Fibroblast of the conjunctiva (primary cell): ENCODE results near the gene CDH5.

Experiments used
- DNase-seq: peaks from one replicate; pipeline ENCODE4 v3.0.0-alpha.2; 2010; ENCODE audit warnings: low read depth

The CDH5 gene

DNA sequence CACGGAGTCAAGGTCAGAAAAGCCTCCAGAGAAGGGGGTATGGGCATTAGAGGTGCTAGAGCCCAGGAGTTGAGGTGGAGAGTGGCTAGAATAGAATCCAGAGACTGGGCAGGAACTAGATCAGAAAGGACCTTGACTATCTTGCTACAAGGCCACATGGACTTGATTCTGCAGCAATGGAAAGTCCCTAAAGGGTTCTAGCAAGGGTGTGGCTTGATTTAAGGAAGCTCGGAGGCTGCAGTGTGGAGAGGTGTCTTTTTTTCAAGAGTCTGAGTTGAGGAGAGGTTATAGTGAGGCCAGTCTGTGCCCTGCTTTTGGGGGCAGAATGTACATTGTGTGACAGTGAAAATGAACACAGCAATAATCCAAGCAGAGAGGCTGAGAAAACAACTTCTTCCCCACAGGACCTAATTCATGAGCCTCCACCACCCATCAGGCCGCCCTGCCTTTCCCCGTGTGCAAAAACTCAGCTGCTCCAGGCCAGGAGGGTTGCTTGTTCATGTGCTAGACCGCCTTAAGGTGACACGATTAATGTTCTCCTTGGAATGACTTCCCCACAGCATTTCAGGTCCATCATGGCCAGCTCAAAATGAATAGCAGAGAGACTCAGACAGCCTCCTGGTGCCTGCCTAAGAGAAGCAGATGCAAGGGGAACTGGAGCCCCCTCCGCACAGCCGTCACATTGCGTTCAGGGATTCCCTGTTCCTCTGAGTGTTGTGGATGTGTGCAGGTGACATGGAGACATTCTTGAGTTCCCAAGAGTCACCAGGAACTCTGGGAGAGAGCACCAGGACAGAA, 51.9 kb downstream of the CDH5 start:
- no peak for DNase-seq

DNA sequence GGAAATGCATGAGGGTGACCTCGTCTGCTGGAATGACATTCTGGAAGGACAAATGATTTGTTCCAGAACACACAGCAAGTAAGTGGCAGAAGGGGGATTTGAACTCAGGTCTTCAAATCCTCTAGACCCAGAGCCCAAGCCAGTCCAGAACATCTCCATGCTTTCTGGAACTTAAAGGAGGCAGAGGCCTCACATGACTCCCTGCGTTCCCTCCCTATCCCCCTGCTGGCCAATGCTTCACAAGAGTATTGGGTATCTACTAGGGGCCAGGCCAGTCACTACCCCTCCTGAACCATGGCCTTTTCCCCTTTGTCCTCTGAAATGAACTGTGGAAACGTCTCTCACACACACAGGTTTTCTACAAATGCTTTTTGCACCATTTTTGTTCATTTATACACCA, 53.0 kb downstream of the CDH5 start:
- no peak for DNase-seq

DNA sequence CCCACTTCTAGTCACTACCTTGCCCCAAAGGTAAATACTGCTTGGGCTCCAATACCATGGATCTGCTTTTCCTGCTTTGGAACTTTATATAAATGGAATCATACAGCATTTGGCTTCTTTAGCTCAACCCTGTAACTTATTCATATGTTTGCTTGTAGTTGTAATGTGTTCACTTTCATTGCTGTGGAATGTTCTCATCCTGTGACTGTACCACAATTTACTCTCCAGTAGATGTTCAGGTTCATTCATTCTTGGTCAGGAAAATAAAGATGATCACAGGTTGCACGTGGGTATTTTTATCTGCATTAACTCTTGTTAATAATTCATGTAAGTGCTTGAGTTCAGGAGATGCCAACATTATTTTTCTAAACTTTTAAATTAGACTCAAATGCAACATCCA, 53.9 kb downstream of the CDH5 start:
- DNase-seq = no peak

DNA sequence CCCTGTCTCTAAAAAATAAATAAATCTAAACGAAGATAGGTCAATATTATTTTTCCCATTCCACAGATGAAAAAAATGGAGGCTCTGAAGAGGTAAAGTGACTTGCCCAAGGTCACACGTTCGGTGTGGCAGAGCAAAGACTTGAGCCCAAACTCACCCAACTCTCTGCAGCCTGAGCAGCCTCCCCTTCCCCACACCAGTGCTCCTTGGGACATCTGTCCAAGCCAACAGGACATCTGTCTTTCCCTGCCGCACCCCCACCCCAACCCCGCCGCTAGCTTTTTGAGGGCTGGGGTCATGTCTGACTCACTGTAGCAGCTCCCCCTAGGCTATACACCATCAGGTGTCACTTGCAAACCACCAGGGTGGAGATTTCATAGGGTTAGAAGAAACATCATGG, 55.4 kb downstream of the CDH5 start:
- no peak for DNase-seq

DNA sequence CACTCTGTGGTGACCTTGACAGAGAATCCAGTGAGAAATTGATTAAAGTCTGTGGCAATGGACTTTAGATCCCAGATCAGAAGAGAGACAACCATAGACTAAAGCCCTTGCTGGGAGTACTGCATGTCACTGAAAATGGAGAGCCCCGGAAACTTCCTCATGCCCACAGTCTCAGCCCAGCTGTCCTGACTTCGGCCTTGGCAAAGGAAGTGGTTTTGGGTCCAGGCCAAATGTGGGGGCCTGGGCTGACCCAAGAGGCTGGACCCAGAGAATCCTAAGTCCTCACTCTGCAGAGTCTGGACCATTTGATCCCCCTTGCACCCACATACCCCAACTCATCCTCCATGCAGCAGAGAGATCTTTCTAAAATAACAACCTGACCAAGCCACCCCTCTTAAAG, 55.9 kb downstream of the CDH5 start:
- DNase-seq = no peak

DNA sequence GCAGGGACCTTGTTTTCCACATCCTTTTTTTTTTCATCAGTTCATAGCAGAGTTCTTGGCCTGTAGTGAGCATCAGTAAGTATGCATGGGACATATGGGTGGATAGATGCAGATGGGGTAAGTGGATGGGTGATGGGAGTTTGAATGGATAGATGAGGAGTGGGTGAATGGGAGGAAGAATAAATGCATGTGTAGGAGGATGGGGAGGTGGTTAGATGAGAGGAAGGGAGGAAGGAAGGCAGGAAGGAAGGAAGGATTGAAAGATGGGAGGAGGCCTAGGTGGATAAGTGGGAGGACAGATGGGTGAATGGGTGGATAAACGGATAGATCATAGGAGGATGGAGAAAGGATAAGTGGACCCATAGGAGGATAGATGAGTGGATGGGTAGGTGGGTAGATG, 56.7 kb downstream of the CDH5 start:
- DNase-seq = no peak

DNA sequence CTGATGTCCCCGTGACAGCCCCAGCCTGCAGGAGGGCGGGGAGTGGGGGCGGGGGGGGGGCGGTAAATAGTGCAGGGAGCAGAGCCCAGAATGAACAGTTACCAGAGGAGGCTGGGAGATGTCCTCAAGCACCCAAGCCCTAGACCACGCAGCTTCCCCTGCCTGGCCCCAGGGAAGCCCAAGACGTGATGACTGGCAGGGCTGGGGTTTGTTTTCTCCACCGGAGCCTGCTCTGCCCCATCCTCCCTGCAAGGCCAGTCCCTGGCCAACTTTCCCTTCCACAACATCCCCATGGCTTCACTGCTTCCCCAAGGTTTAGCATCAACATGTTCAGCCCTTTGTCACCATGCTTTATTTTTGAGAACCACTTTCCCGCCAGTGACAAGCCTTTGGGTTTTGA, 59.2 kb downstream of the CDH5 start:
- DNase-seq = no peak

DNA sequence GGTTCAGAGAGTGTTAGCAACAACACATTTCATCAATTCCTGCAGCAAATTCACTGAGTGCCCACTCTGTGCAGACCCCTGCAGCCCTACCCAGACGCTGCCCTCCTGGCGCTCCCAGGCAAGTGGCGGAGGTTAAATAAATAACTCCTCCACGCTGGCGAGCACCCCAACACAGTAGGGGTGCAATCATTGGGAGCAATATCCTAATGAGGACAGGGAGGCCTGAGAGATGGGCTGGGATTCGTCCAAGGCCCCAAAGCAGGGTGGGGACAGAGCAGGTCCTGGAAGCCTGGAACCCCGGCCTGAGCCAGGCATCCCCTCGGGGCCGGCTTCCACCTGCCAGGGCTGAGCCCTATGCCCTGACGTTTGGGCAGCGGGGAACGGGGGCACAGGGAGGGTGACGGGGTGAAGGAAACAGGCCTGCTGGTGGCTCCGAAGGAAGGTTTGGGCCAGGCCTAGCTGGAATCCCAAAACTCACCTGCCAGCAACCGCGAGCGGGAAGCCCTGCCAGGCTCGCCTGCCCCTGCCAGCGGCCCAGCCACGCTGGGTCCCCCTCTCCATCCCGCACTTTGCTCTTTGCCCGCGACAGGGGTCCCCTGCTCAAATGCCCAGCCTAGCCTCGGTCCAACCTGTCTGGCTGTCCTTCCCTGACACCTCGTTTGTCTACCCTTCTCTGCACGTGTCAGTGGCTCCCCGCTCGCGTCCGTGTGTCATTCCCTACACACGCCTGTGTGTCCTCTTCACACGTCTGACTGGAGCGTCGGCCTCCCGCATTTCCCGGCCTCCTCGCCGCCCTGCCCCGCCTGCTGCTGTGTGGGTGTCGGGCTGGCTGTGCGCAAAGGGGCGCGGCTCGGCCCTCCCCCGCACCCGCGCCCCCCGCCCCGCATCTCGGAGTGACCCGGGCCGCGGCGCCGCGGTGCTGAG, 59.9 kb downstream of the CDH5 start:
- DNase-seq = no peak

DNA sequence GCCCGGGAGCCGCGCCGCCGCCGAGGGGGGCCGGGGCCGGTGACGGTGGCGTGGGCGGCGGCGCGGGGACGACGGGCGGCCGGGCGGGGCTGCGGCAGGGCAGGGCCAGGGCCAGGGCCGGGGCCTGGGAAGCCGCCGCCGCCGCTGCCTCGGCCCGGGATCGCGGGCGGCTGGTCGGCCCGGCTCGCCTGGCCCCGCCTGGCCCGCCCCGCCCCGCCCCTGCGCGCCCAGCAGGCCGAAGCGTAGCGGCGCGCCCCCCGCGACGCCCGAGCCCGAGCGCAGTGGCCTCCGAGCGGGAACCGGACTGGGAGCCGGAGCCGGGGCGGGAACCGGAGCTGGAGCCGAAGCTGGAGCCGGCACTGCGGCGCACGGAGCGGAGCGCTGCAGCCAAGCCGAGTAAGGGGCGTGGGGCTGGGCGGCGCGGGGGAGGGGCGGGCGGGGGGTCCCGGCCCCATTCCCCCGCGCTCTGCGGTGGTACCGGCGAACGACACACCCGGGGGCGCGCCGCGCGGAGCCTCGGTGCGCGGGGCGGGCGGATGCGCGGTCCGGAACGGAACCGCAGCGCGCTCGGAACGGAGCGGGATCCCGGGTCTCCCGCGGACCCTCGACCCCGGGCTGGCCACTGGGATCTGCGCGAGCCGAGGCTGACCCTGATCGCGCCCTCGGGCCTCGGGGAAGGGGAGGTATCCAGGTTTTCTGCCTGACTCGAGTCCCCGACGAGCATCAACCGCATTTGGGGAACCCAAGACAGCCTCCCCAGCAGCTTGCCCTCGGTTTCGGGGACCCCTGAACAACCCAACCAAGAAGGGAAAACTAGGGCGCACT, 60.8 kb downstream of the CDH5 start, which contains the start of gene BEAN1:
Gene BEAN1 (plus strand): TSS at position 260 of the 825 bp plus-strand sequence. CDS start 10,382 bp downstream, outside the sequence.
- DNase-seq = no peak

DNA sequence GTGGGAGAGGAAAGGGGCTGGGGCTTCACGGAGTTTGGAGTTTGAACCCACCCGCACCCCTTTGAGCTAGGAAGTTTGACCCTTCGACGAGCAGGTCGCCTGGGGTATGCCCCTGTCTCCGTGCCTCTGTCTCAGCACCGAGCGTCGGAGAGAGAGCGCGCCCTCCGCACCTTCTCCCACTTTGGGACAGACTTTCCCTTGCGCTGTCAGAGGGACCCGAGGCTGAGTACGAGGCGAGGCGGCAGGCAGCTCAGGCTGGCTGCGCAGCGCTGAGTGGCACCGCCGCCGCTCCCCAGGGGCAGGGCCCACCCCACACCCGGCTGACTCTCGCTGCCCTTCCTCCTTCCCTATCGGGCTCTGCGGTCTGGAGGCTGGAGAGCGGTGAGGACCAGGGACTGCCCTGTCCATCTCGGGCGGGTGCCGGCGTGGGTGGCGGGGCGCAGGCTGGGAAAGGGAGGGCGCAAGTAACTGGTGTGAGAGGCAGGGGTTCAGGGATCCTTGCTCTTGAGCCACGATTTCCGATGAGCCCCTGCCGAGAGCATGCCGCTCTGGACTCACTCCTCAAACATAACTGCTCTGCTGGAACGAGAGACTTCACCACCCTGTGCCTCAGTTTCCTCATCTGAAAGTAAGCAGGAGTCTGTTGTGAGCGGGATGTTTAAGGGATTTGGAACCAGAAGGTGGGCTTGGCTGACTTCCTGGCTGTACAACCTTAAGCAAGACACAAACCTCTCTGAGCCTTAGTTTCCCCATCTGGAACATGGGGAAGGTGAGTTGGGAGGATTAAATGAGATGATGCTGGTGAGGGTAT, 61.6 kb downstream of the CDH5 start:
- DNase-seq = no peak

DNA sequence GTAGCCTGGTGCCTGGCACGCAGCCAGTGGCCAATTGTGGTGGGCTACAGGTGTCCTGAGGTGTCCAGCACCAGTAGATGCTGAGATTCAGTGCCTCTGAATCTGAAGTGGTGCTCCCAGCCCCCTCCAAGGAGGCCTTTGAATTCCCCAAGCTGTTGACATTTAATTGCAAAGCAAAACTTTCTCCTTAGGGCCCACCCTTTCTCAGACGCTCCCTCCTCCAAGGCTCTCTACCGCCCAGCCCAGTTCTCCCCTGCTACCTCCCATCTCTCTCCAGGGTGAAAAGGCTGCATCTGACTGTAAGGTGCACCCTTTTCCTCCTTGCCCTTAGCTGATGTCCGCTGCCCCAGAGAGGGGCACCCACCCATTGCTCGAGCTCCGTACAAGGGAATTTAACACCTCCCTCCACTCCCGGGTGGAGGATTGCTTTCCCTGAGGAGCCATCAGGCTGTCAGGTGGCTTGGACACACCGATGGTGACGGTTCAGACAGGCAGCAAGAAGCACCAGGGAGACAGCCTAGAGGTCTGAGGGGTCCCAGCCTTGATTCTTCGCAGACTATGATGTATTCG, 62.3 kb downstream of the CDH5 start:
- no peak for DNase-seq

DNA sequence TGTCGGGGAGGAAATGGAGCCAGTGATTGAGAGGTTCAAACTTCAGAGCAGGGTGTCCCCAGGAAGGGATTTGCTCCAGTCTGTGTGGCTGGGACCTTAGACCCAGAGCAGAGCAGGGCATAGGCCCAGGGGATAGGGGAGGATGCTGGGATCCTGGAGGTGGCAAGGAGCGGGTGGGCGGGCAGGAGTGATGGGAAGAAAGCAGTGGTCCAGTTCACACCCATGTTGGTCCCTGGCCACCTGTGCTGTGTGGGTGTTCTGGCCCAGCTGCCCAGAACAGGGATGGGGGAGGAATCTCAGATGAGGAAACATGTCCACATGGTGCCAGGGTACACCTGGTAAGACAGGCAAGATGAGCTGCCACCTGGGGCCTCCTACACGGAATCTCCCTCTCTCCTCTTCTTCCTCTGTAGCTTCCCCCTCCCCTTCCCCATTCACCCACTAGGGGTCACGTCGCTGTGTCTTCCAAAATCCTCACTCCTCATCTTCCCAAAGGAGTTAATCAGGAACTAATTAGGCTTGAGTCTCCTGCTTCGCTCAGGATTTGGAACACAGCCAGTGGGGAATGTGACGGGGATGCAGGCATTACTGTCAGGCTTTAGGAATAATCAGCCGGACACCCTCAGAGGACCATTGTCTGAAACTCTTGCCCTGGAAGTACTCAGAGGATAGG, 62.9 kb downstream of the CDH5 start:
- no peak for DNase-seq

DNA sequence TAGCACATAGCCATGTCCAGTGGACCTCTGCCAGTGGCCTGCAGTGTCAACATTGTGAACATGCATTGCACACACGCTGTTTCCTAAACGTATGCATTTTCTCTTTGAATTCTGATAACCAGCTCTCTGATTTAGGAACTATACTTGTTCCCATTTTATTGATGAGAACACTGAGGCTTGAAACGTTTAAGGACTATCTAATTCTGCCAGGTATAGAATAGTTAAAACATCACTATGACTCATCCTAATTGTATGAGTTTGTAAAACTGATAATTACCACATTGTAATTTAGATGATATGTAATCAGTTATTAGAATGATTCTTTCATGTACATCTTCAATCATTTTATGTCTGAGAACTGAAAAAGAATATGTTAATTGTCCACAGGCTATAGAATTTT, 63.7 kb downstream of the CDH5 start:
- DNase-seq = no peak

DNA sequence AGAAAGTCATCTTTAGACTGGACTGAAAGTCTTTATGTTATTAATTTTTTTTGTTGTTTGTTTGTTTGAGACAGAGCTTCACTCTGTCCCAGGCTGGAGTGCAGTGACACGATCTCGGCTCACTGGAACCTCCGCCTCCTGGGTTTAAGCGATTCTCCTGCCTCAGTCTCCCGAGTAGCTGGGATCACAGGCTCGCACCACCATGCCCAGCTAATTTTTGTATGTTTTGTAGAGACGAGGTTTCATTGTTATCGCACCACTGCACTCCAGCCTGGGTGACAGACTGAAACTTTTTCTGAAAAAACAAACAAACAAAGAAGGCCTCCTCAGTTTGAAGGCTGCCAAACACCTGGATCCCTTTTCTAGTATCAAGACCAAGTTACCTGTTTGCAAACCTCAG, 65.3 kb downstream of the CDH5 start:
- no peak for DNase-seq

DNA sequence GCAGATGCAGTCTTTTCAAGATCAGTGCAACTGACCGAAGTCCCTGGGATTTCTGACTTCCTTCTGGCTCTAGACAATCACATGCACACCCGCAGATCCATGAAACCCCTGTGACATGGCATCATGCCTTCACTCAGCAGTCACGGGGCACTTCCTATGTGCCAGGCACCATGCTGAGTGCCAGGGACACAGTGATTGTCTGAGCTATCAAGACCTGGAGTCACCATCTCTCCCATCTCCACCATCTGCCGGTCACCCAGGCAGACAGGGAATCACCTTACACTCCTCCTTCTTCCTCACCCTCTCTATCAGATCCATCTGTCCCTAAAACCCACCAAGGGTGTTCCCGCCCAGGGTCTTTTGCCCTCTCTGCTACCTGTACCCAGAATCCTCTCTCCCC, 65.9 kb downstream of the CDH5 start:
- DNase-seq = no peak

DNA sequence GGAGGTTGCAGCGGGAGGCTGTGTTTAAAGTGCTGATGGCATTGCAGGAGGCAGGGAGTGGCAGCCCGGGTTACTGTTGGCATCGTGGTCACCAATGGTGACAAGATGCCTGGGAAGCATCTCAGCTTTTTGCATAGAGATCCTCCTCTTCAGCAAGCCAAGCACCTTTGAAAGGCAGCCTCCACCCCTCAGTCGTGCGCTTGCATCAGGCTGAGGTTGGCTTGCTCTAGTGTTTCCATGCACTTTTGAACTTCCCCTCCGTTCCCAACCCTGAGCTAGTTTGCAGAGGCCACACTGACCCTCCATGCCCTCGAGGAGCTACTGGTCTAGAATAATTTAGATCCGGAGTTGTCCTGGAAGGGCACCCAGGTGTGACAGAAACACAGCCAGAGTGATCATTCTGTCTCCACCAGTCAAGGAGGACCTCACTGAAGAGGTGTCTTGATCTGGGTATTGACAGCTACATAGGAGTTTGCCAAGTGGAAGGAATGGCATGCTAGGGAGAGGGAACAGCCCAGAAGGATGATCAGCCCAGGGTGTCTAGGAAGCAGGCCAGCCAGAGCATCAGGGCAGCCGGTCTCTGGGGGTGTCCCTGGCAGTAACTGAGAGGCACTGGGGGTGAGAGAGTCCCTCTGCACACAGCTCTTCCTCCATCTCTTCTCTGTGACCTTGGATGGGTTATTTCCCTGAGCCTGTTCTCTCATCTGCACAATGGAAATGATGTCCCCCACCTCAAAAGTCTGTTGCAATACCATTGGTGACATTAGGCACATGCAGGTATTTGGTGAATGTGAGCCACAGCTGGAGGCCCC, 68.3 kb downstream of the CDH5 start:
- no peak for DNase-seq

DNA sequence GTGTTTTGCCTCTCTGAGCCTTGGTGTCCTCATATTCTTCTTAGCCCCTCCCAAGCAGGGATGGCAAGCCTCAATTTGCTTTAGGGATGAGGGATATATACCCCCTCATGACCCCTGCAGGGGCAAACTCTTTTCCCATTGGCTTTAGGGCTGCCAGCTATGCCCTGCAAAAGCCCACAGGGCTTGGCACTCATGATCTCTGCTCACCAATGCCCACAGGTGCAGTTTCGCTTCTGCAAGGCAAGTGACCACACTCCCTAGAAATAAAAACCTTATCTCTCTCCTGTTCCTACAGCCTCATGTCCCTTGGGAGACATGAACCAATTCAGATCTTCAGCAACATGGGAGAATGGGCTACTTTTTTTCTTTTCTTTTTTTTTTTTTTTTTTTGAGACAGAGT, 69.4 kb downstream of the CDH5 start:
- DNase-seq = no peak

DNA sequence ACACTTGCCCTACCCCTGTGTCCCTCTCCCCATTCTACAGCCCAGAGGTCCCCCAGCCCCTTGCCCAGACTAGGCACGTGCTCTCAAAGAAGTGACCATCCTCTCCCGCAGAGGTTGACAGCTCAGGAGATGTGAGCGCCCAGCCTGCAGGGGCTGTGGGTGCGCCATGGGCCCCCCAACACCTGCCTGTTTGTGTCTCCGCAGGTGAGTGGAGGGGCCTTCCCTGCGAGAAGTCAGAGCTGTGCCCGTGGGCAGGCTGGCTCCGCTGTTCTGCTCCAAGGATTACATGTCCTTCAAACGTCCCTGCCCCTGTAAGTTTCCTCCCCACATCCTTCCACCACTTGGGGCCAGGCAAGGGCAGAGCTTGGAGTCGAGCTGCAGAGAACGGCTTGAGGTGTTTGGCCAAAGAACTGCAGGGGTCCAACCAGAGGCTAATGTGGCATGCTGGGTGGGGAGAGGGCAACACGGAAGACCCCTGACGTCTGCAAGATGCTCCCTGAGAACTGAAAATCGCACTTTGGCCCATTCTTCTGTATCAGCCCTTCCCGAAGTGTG, 71.0 kb downstream of the CDH5 start:
- DNase-seq = no peak

DNA sequence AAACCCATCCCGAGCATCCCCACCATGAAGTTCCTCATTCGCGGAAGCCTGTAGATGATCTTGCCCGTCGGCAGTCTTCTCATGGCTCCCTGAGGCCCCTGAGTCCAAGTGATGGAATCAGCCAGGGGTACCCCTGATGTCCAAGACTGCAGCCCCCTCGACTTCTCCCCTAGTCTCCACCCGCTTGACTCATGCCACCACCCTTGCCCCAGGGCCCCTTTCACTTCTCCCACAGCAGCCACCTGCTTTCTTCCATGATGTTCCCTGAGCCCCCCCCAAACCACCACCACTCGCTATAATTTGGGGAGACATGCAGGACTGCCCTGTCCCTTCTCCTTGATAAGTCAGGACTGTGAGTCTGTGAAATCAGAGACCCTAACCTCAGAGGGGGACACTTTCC, 72.0 kb downstream of the CDH5 start:
- DNase-seq = no peak
